A549 (cell line): ENCODE data around the gene ZNF521.

Experiments
- CHD2 ChIP-seq: fragments of 150-350 bp; IDR thresholded peaks from 2 replicates; pipeline ENCODE4 v1.6.1; 2014; ENCODE audit warnings: low read length; ENCODE audit not compliant: partially characterized antibody
- FOSB ChIP-seq: fragments of 250-450 bp; sonication (Bioruptor Pico); IDR thresholded peaks from 2 replicates; pipeline ENCODE4 v1.5.0; 2020; ENCODE audit warnings: mild to moderate bottlenecking, moderate library complexity
- HEYL ChIP-seq: fragments of 250-450 bp; sonication (Bioruptor Pico); IDR thresholded peaks from 2 replicates; pipeline ENCODE4 v1.8.0; 2021; ENCODE audit warnings: mild to moderate bottlenecking, moderate library complexity
- MYC ChIP-seq: IDR thresholded peaks from 2 replicates; pipeline ENCODE4 v1.6.1; 2012; ENCODE audit warnings: mild to moderate bottlenecking, inconsistent platforms, low read length, improper control_type of control experiment, borderline replicate concordance
- NPAS2 ChIP-seq: fragments of 250-450 bp; sonication (Bioruptor Pico); IDR thresholded peaks from 2 replicates; pipeline ENCODE4 v1.8.0; 2022; ENCODE audit warnings: mild to moderate bottlenecking, moderate library complexity, borderline replicate concordance
- RFX5 ChIP-seq: fragments of 450-650 bp; IDR thresholded peaks from 2 replicates; pipeline ENCODE4 v1.7.1; 2014; ENCODE audit warnings: antibody characterized with exemption, mild to moderate bottlenecking, moderate library complexity
- ZC3H11A ChIP-seq: fragments of 450-650 bp; IDR thresholded peaks from 2 replicates; pipeline ENCODE4 v1.6.1; 2014; ENCODE audit warnings: antibody characterized with exemption, mild to moderate bottlenecking
- ZSCAN20 ChIP-seq: fragments of 250-450 bp; sonication (Bioruptor Pico); IDR thresholded peaks from 2 replicates; pipeline ENCODE4 v1.8.0; 2022; ENCODE audit warnings: mild to moderate bottlenecking, moderate library complexity
- TF ChIP-seq, protein P1 (sequence below): fragments of >200 bp; sonication (Bioruptor Twin); formaldehyde crosslinking; IDR thresholded peaks from 3 replicates; pipeline ENCODE4 v1.5.1; 2016

DNA sequence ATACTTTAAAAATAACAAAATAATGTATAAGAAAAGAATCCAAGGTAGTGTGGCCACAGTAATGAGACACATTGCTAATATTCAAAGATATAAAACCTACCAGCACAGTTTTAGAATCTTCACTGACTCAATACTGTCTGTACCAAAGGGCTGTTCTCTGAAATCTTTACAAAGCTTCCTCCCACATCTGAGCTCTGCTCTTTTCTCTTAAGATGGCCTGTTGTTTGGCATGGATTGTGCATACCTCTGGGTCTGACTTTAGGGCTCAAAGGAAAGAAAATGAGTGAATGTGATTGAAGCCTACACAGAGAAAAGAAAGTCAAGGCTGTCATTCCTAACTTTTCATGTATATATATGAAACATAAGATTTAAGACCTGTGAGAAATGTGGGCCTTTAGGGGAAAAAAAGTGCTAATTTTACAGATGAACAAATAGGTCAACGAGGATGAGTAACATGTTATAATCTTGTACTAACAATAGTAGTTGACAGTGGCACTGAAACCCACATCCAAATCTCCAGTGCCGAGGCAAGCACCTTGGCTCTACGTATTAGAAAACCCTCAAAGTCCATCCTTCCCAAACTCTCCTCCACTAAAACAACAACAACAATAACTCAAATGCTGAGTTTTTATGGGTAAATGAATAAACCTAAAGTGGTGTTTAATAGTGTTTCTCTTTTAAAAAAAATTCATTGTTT lies 114.2 kb downstream of the ZNF521 start:
- TF ChIP-seq ZSCAN20 (CRISPR knock-in tag) = no peak
- TF ChIP-seq, protein P1, sequence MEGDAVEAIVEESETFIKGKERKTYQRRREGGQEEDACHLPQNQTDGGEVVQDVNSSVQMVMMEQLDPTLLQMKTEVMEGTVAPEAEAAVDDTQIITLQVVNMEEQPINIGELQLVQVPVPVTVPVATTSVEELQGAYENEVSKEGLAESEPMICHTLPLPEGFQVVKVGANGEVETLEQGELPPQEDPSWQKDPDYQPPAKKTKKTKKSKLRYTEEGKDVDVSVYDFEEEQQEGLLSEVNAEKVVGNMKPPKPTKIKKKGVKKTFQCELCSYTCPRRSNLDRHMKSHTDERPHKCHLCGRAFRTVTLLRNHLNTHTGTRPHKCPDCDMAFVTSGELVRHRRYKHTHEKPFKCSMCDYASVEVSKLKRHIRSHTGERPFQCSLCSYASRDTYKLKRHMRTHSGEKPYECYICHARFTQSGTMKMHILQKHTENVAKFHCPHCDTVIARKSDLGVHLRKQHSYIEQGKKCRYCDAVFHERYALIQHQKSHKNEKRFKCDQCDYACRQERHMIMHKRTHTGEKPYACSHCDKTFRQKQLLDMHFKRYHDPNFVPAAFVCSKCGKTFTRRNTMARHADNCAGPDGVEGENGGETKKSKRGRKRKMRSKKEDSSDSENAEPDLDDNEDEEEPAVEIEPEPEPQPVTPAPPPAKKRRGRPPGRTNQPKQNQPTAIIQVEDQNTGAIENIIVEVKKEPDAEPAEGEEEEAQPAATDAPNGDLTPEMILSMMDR = no peak
- TF ChIP-seq FOSB (CRISPR knock-in tag) = no peak
- no peak for TF ChIP-seq ZC3H11A
- no peak for TF ChIP-seq MYC
- TF ChIP-seq HEYL = no peak
- no peak for TF ChIP-seq RFX5
- TF ChIP-seq NPAS2 (CRISPR knock-in tag) = no peak
- TF ChIP-seq CHD2 = no peak
